Neural progenitor cell (in vitro differentiated cells): ENCODE measurements around the gene RUSC2. TPM values are rescaled to one million over a fixed set of nuclear protein-coding genes. Genes with fewer than 3 reads are reported as not detected.
"Not testable (repeated sequence)": the region's sequence is repeated elsewhere in the genome, so short reads cannot be mapped to it uniquely, and the experiment has no call there.

ENCODE experiments used
- DNase-seq: peaks from one replicate; pipeline ENCODE4 v3.0.0-alpha.2; 2016; ENCODE audit warnings: low spot score
- H2AFZ ChIP-seq: fragments of 200-600 bp; sonication (generic); replicated peaks from 2 replicates; pipeline ENCODE4 v1.6.1; 2016; ENCODE audit warnings: antibody characterized with exemption
- H3F3A ChIP-seq: fragments of 200-600 bp; sonication (generic); 2 replicates; pipeline ENCODE4 v1.6.1; 2016; ENCODE audit warnings: antibody characterized with exemption, low read depth
- H3K27ac ChIP-seq: fragments of 200-600 bp; sonication (generic); 2 replicates; pipeline ENCODE4 v1.5.1; 2016; ENCODE audit warnings: mild to moderate bottlenecking
- H3K27me3 ChIP-seq: fragments of 200-600 bp; sonication (generic); 2 replicates; pipeline ENCODE4 v1.6.1; 2016; ENCODE audit warnings: mild to moderate bottlenecking, moderate library complexity
- H3K36me3 ChIP-seq: fragments of 200-600 bp; sonication (generic); 2 replicates; pipeline ENCODE4 v1.5.1; 2016
- H3K4me1 ChIP-seq: fragments of 200-600 bp; sonication (generic); 2 replicates; pipeline ENCODE4 v1.6.1; 2016; ENCODE audit warnings: mixed run types
- H3K4me2 ChIP-seq: fragments of 200-600 bp; sonication (generic); 2 replicates; pipeline ENCODE4 v1.6.1; 2016
- H3K4me3 ChIP-seq: fragments of 200-600 bp; sonication (generic); 2 replicates; pipeline ENCODE4 v1.5.1; 2016
- H3K79me2 ChIP-seq: fragments of 200-600 bp; sonication (generic); 2 replicates; pipeline ENCODE4 v1.6.1; 2016; ENCODE audit warnings: low read depth
- H3K9ac ChIP-seq: fragments of 200-600 bp; sonication (generic); 2 replicates; pipeline ENCODE4 v1.6.1; 2016
- H3K9me3 ChIP-seq: fragments of 200-600 bp; sonication (generic); 2 replicates; pipeline ENCODE4 v1.5.1; 2016; ENCODE audit warnings: low read depth
- H4K20me1 ChIP-seq: fragments of 200-600 bp; sonication (generic); 2 replicates; pipeline ENCODE4 v1.6.1; 2016; ENCODE audit warnings: low read depth
- H3K27ac Mint-ChIP-seq: 3 replicates; pipeline ENCODE4 v1.8.0; 2021; ENCODE audit warnings: mixed read lengths
- H3K27me3 Mint-ChIP-seq: 2 replicates; pipeline ENCODE4 v1.8.0; 2022; ENCODE audit warnings: low read depth, mild to moderate bottlenecking, inconsistent platforms, moderate library complexity, mixed read lengths; ENCODE audit not compliant: insufficient read depth
- H3K36me3 Mint-ChIP-seq: 3 replicates; pipeline ENCODE4 v1.8.0; 2021; ENCODE audit warnings: mixed read lengths
- H3K4me1 Mint-ChIP-seq: 3 replicates; pipeline ENCODE4 v1.8.0; 2021; ENCODE audit warnings: mixed read lengths
- H3K4me3 Mint-ChIP-seq: 3 replicates; pipeline ENCODE4 v1.8.0; 2021; ENCODE audit warnings: mild to moderate bottlenecking, moderate library complexity, mixed read lengths
- H3K9me3 Mint-ChIP-seq: 3 replicates; pipeline ENCODE4 v1.8.0; 2020; ENCODE audit warnings: mixed read lengths
- CTCF ChIP-seq: fragments of 200-600 bp; sonication (generic); IDR thresholded peaks from 2 replicates; pipeline ENCODE4 v1.5.1; 2017; ENCODE audit warnings: antibody characterized with exemption, mild to moderate bottlenecking
- EZH2 ChIP-seq: fragments of 200-600 bp; sonication (generic); IDR thresholded peaks from 2 replicates; pipeline ENCODE4 v1.6.1; 2017; ENCODE audit warnings: antibody characterized with exemption, mild to moderate bottlenecking, moderate library complexity
- EZH2phosphoT487 ChIP-seq: fragments of 200-600 bp; sonication (generic); IDR thresholded peaks from 2 replicates; pipeline ENCODE4 v1.6.1; 2017; ENCODE audit warnings: antibody characterized with exemption
- total RNA-seq: library from RNA; depleted of rRNA; stranded (reverse); fragments of >200 nt; gene quantifications from 2 replicates; pipeline ENCODE4 v1.2.3, GENCODE V29; 2015; ENCODE audit warnings: low replicate concordance

RUSC2 gene
- total RNA-seq, 1 donor from 2014 or later = 3.5 TPM

DNA sequence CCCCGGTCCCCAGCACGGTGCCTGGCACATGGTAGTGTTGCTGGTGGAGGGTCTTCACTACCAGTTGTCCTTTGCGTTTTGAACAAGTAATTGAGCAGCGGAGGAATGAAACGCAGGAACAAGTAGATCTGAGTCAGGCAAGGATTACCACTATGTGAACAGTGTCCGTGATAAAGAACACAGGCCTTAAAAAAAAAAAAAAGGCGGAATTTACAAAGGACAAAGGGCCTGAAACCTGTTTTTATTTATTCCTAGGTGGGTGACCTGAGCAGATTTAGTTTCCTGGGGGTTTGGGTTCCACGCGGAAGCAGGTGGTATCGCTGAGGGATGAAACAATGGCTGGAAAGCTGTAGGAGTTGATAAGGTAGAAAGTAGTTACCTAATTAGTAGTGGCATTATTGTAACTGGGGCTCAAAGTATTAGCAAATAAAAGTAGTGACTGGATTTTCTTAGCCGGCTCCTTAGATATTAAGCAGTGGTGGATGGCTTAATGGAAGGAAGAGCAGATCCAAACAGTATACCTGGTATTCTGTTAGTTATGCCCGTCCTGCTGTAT lies 1.1 kb downstream of the RUSC2 start:
- DNase-seq = peak; percentile 4
- Histone ChIP-seq H3K9me3 (no peaks in the 10 kb centered on the region), H3K4me1 (peaks cover 8% of the 10 kb centered on the region), H2AFZ (peak overlapping the region; percentile 80), H3K4me3 (peak overlapping the region; percentile 78), H4K20me1 (no peaks in the 10 kb centered on the region), H3K27me3 (no peaks in the 10 kb centered on the region), H3K27ac (no peak overlapping the region), H3K9ac (no peak overlapping the region), H3K79me2 (no peaks in the 10 kb centered on the region), H3K36me3 (no peaks in the 10 kb centered on the region), H3K4me2 (peak overlapping the region; percentile 91), H3F3A (peaks cover 36% of the 10 kb centered on the region)
- Mint-ChIP-seq H3K4me1 (peaks cover 33% of the 10 kb centered on the region), H3K36me3 (no peaks in the 10 kb centered on the region), H3K9me3 (peaks cover 2% of the 10 kb centered on the region), H3K27ac (peak overlapping the region; percentile 97), H3K4me3 (peak overlapping the region; percentile 89), H3K27me3 (peaks cover 5% of the 10 kb centered on the region)
- TF ChIP-seq EZH2phosphoT487 (no peak), EZH2 (no peak), CTCF (no peak)

GRCh38 chr9:35493119-35493518 lies 3.2 kb downstream of the RUSC2 start:
- not testable (repeated sequence) for H2AFZ ChIP-seq, H3K4me1 ChIP-seq, H3K27me3 ChIP-seq, H3K27ac ChIP-seq, H3K27me3 Mint-ChIP-seq, H3K27ac Mint-ChIP-seq, H3K79me2 ChIP-seq, H3K9ac ChIP-seq, H3K9me3 Mint-ChIP-seq, H4K20me1 ChIP-seq, H3K36me3 Mint-ChIP-seq, H3K4me3 ChIP-seq, H3K36me3 ChIP-seq, DNase-seq, H3K4me3 Mint-ChIP-seq, H3K4me2 ChIP-seq, H3K9me3 ChIP-seq
- H3K4me1 Mint-ChIP-seq = peaks cover 27% of the 10 kb centered on the region
- peaks cover 36% of the 10 kb centered on the region for H3F3A ChIP-seq

DNA sequence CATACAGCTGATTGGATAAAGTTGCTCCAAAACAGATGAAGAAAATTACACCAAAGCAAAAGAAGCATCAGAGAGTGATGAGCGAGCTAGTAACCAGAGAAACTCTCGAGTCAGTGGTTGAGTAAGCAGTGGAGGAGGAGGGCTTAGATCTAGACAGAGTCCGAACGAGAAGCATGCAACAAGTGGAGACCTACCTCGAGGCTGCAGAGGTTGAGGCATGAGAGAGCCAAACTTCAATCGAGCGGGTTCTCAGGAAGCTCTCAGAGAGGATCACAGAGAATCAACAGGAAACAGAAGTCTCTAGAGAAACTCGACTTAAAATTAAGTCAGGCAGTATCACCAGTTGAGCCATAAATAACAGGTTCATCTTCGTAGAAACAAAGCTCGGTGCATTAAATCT lies 6.1 kb downstream of the RUSC2 start:
- Histone ChIP-seq H3K27me3 (no peaks in the 10 kb centered on the region), H2AFZ (no peak overlapping the region), H4K20me1 (no peaks in the 10 kb centered on the region), H3K9ac (no peak overlapping the region), H3K4me3 (no peak overlapping the region), H3K27ac (no peak overlapping the region), H3F3A (peaks cover 22% of the 10 kb centered on the region), H3K36me3 (no peaks in the 10 kb centered on the region), H3K9me3 (no peaks in the 10 kb centered on the region), H3K79me2 (no peaks in the 10 kb centered on the region), H3K4me2 (no peak overlapping the region), H3K4me1 (no peaks in the 10 kb centered on the region)
- DNase-seq = no peak
- Mint-ChIP-seq H3K4me1 (peaks cover 12% of the 10 kb centered on the region), H3K27ac (no peak overlapping the region), H3K36me3 (no peaks in the 10 kb centered on the region), H3K4me3 (no peak overlapping the region), H3K9me3 (peaks cover 6% of the 10 kb centered on the region), H3K27me3 (no peaks in the 10 kb centered on the region)
- TF ChIP-seq EZH2 (no peak), CTCF (no peak), EZH2phosphoT487 (no peak)

DNA sequence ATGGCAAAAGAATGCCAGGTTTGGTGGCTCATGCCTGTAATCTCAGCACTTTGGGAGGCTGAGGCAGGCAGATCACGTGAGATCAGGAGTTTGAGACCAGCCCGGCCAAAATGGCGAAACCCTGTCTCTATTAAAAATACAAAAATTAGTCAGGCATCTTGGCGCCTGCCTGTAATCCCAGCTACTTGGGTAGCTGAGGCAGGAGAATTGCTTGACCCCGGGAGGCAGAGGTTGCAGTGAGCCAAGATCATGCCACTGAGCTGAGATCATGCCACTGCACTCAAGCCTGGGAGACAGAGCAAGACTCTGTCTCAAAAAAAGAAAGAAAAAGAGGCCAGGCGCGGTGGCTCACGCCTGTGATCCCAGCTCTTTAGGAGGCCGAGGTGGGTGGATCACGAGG lies 8.3 kb downstream of the RUSC2 start:
- H3K9me3 ChIP-seq, DNase-seq, H2AFZ ChIP-seq, H4K20me1 ChIP-seq, H3K79me2 ChIP-seq, H3K9ac ChIP-seq, H3K36me3 Mint-ChIP-seq, H3K4me3 Mint-ChIP-seq, H3K36me3 ChIP-seq, H3K4me1 ChIP-seq, H3K27me3 Mint-ChIP-seq, H3K27ac ChIP-seq, H3K27me3 ChIP-seq, H3K4me2 ChIP-seq, H3K4me3 ChIP-seq, H3K27ac Mint-ChIP-seq, H3K9me3 Mint-ChIP-seq, H3K4me1 Mint-ChIP-seq, H3F3A ChIP-seq: not testable (repeated sequence)
